OCI-LY3 (cell line): Measurements from ENCODE around the gene LDHAL6B.

Source experiments
- EZH2phosphoT487 ChIP-seq: fragments of 200-600 bp; shearing (Covaris generic); IDR thresholded peaks from 2 replicates; pipeline ENCODE4 v1.6.1; 2018; ENCODE audit warnings: antibody characterized with exemption, mixed run types, low read depth
- TF ChIP-seq, protein P1 (sequence below): fragments of 200-600, 300-600 bp; sonication (generic); IDR thresholded peaks from 2 replicates; pipeline ENCODE4 v1.5.1; 2014; ENCODE audit warnings: antibody characterized with exemption, low read length, low read depth

DNA sequence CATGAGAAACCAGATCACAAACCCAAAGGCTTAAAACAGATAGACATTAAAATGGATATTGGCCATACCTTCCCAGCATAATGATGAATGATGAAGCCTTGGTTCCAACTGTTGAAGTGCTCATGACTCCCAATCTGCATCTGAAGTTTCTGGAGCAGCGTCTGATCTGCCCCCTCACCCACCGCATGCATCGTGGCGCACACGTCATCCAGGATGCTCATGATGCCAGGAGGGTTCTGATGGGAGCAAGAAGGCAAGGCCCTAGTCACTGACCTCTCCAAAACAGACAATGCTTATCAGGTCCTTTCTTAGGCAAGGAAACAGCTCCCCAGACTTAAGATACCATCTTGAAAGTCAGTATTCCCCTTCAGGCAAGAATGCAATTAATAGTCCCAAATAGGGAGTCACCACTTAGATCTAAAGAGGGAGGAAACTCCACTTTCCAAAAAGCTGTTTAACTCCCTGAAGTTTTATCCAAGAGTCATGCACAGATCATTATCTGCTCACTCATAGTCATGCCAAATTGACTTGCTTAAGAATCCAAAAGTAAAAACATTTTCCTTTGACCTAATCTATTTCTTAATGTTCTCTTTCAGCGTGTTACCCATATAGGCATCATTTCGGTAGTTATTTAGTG, 2.1 kb downstream of the LDHAL6B start:
- TF ChIP-seq, protein P1, sequence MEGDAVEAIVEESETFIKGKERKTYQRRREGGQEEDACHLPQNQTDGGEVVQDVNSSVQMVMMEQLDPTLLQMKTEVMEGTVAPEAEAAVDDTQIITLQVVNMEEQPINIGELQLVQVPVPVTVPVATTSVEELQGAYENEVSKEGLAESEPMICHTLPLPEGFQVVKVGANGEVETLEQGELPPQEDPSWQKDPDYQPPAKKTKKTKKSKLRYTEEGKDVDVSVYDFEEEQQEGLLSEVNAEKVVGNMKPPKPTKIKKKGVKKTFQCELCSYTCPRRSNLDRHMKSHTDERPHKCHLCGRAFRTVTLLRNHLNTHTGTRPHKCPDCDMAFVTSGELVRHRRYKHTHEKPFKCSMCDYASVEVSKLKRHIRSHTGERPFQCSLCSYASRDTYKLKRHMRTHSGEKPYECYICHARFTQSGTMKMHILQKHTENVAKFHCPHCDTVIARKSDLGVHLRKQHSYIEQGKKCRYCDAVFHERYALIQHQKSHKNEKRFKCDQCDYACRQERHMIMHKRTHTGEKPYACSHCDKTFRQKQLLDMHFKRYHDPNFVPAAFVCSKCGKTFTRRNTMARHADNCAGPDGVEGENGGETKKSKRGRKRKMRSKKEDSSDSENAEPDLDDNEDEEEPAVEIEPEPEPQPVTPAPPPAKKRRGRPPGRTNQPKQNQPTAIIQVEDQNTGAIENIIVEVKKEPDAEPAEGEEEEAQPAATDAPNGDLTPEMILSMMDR, result no peak
- TF ChIP-seq EZH2phosphoT487, result no peak
